Measurements from ENCODE around the gene TTI1.

DNA sequence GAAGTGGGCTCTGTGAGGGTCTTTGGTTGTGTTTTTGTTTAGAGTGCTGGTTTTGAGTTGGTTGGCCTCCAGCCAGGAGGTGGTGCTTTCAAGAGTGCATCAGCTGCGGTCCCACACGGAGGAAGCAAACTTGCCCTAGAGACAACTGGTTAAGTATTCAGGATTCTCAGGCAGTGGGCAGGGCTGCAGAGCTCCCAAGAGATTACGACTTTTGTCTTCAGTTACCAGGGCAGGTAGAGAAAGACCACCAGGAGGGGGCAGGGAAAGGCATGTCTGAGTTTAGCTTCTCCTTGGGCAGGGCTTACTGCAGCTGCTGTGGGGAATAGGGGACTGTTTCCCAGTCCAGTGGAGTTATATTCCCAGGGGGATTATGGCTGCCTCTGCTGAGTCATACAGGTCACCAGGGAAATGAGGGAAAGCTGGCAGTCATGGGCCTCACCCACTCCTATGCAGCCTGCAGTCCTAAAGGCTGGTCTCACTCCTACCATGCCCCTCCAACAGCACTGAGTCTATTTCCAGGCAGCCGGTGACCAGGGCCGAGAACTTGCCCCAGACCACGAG is 64.3 kb downstream of the TTI1 start:
- TF ChIP-seq CTCF (IDR thresholded peaks at IDR 0.05; ENCODE audit: low read length) = no peak
- no peak for TF ChIP-seq EZH2 (IDR thresholded peaks at IDR 0.05; ENCODE audit: borderline replicate concordance, low read length)
